HepG2 (cell line): ENCODE results near the gene FOXK2. TPM values are rescaled to one million over a fixed set of nuclear protein-coding genes. Genes with fewer than 3 reads are reported as not detected.

Experiments
- ATAC-seq: fragments of 200-7000 bp; cut with Tn5 transposase; 3 replicates; pipeline ENCODE4 v1.9.1; 2020; ENCODE audit warnings: mild to moderate bottlenecking, moderate library complexity
- BruUV-seq: library from RNA; stranded (reverse); fragments of 400-500 nt; replicated peaks from 2 replicates; lab custom pipeline; 2021; lab: Mats Ljungman, UMichigan
- CTCF ChIA-PET: fragments of 300-600 bp; formaldehyde crosslinking; extraction: SDS; loops from one replicate; lab custom pipeline; 2021; ENCODE audit warnings: low total read pairs, inconsistent platforms, low intra/inter-chr PET ratio; lab: Yijun Ruan, JAX
- POLR2A ChIA-PET: fragments of 350-600 bp; sonication (Branson Sonifier 250); formaldehyde crosslinking; loops from one replicate; lab custom pipeline; 2020; ENCODE audit warnings: antibody characterized with exemption, inconsistent platforms; lab: Yijun Ruan, JAX
- DNase-seq: peaks from one replicate; pipeline ENCODE4 v3.0.0-alpha.2; 2015; ENCODE audit warnings: low spot score
- FAIRE-seq: peaks from 3 replicates; lab custom pipeline; 2011; peaks lifted over from hg19 to GRCh38; lab: Jason Lieb, UNC
- H2AFZ ChIP-seq: one replicate; pipeline ENCODE4 v1.6.1; 2011; ENCODE audit warnings: low read length, inconsistent platforms
- H3K27ac ChIP-seq: fragments of 300-600 bp; 3 replicates; pipeline ENCODE4 v1.8.0; 2011; ENCODE audit warnings: mixed run types, mild to moderate bottlenecking, mixed read lengths, low read length, inconsistent platforms; ENCODE audit not compliant: insufficient read depth; ENCODE audit errors: extremely low read length
- H3K27me3 ChIP-seq, 2 experiments: fragments of 200-600 bp in 1 of 2; 2 replicates in 1 of 2; 3 replicates in 1 of 2; pipeline versions ENCODE4 v1.6.0 to v1.8.0; 2011; ENCODE audit warnings: low read length in 2 of 2, mild to moderate bottlenecking in 2 of 2, moderate library complexity in 2 of 2, inconsistent platforms in 1 of 2; ENCODE audit not compliant: insufficient read depth in 2 of 2, control insufficient read depth in 1 of 2
- H3K36me3 ChIP-seq, 2 experiments: fragments of 200-600 bp in 1 of 2; replicated peaks in 1 of 2; 2 replicates in 1 of 2; 3 replicates in 1 of 2; pipeline versions ENCODE4 v1.5.1 to v1.8.0; 2011; ENCODE audit warnings: low read length in 2 of 2, inconsistent platforms in 1 of 2; ENCODE audit not compliant: insufficient read depth in 2 of 2, control insufficient read depth in 1 of 2
- H3K4me1 ChIP-seq: 2 replicates; pipeline ENCODE4 v1.5.1; 2012; ENCODE audit warnings: low read length, inconsistent platforms; ENCODE audit not compliant: insufficient read depth
- H3K4me2 ChIP-seq: 2 replicates; pipeline ENCODE4 v1.6.0; 2011; ENCODE audit warnings: low read depth, low read length, inconsistent platforms
- H3K4me3 ChIP-seq, 3 experiments: fragments of 200-600 bp in 1 of 3; sonication (generic), shearing (Covaris generic) in 1 of 3; replicated peaks in 1 of 3; 2 replicates each; pipeline ENCODE4 v1.5.1; 2011 to 2016; ENCODE audit warnings: low read length in 3 of 3, inconsistent platforms in 2 of 3, low read depth in 2 of 3, mild to moderate bottlenecking in 2 of 3, control low read depth in 1 of 3, mixed read lengths in 1 of 3; ENCODE audit not compliant: insufficient read depth in 1 of 3
- H3K79me2 ChIP-seq: one replicate; pipeline ENCODE4 v1.6.1; 2011; ENCODE audit warnings: low read length, inconsistent platforms; ENCODE audit not compliant: insufficient read depth
- H3K9ac ChIP-seq: 2 replicates; pipeline ENCODE4 v1.6.0; 2011; ENCODE audit warnings: mild to moderate bottlenecking, low read depth, low read length, inconsistent platforms; ENCODE audit not compliant: insufficient read depth
- H3K9me3 ChIP-seq: 2 replicates; pipeline ENCODE4 v1.5.1; 2012; ENCODE audit warnings: mild to moderate bottlenecking, low read length
- H4K20me1 ChIP-seq: 2 replicates; pipeline ENCODE4 v1.6.0; 2011; ENCODE audit warnings: inconsistent platforms, mild to moderate bottlenecking, low read length, moderate library complexity; ENCODE audit not compliant: insufficient read depth
- HNF1A ChIP-seq, 2 experiments: sonication (generic) in 1 of 2; formaldehyde crosslinking in 1 of 2; IDR thresholded peaks; 2 replicates each; pipeline versions ENCODE4 v1.4.0 to v1.6.1; 2016 to 2020; ENCODE audit warnings: borderline replicate concordance in 1 of 2, low read depth in 1 of 2, mild to moderate bottlenecking in 1 of 2, missing genetic modification reagents in 1 of 2
- RBM22 ChIP-seq: fragments of 200-400 bp; formaldehyde crosslinking; optimal IDR thresholded peaks from 2 replicates; pipeline ENCODE3; 2017; ENCODE audit warnings: mild to moderate bottlenecking, low read length, moderate library complexity
- ZNF646 ChIP-seq: sonication (generic); formaldehyde crosslinking; IDR thresholded peaks from 2 replicates; pipeline ENCODE4 v1.9.0; 2021; ENCODE audit warnings: mild to moderate bottlenecking, missing genetic modification reagents
- WGBS: methylation state at CpG from one replicate; pipeline ENCODE4 v1.1.6; 2017; ENCODE audit warnings: low lambda C conversion rate; 5-methylcytosine and 5-hydroxymethylcytosine counted together
- in situ Hi-C: cut with HindIII; loops from 2 replicates; pipeline ENCODE4 v1.10.0; 2017; ENCODE audit warnings: low pct_unique_long_range_greater_than_20kb; ENCODE audit not compliant: extremely low pct_ligation_motif_present
- intact Hi-C: fragments of 100-400 bp; cut with micrococcal nuclease; formaldehyde crosslinking; loops from one replicate; pipeline ENCODE4 v1.10.0; 2022; ENCODE audit not compliant: unreplicated experiment
- polyA plus RNA-seq, 8 experiments: library from polyadenylated mRNA; depleted of rRNA in 3 of 8; stranded (reverse) in 7 of 8; unstranded in 1 of 8; fragments of >200 nt; fragmentation: Illumina TruSeq in 4 of 8; extraction: Trizol in 4 of 8; gene quantifications; 2 replicates each; pipeline versions ENCODE4 v1.2.1 to v1.2.3, GENCODE V29; 2011 to 2016; ENCODE audit warnings: low read depth in 4 of 8, missing spikeins in 1 of 8, mixed read lengths in 1 of 8; ENCODE audit not compliant: insufficient read depth in 1 of 8
- total RNA-seq, 5 experiments: library from RNA; depleted of rRNA; stranded (reverse); fragments of >200 nt; fragmentation: Illumina TruSeq; extraction: Trizol; gene quantifications; 2 replicates each; pipeline ENCODE4 v1.2.3, GENCODE V29; 2016; ENCODE audit warnings: low read depth in 1 of 5

The FOXK2 gene
- total and polyA plus RNA-seq, 2 of the 13 experiments (the other 11 are each of a cell fraction or from before 2014, with no cell fraction given): 67.1 to 67.2 TPM

GRCh38 chr17:82619641-82620040, 100.1 kb downstream of the FOXK2 start (continued):
- TF ChIP-seq ZNF646 (CRISPR knock-in tag): no peak

GRCh38 chr17:82623707-82624106, 104.2 kb downstream of the FOXK2 start:
- no peak overlapping the region for H3K4me3 ChIP-seq
- no peak for FAIRE-seq
- H2AFZ ChIP-seq: no peak overlapping the region
- H3K27ac ChIP-seq: no peak overlapping the region
- TF ChIP-seq HNF1A (IDR thresholded peaks at IDR 0.05; ENCODE audit: low read depth): no peak
- TF ChIP-seq HNF1A (CRISPR knock-in tag; IDR thresholded peaks at IDR 0.05; ENCODE audit: borderline replicate concordance): no peak
- peak; percentile 64 for TF ChIP-seq RBM22
- H3K79me2 ChIP-seq: peaks cover 6% of the 10 kb centered on the region
- intact Hi-C loops (no loop called here), in situ Hi-C loops (no loop called here)
- ChIA-PET POLR2A (interaction anchor here (0.7 kb wide), 1 partner anchor 120 kb away, joined by 3 read pairs; no protein-coding TSS in a partner anchor), CTCF (no interaction called here)
- no peak overlapping the region for H3K4me2 ChIP-seq
- BruUV-seq: no TSS peak
- H3K27me3 ChIP-seq: no peaks in the 10 kb centered on the region
- peaks cover 5% of the 10 kb centered on the region; the same call in 1 of the 2 replicates for H4K20me1 ChIP-seq
- WGBS: 96% methylated on average over 15 of the region's 15 CpGs
- H3K9me3 ChIP-seq: no peaks in the 10 kb centered on the region
- no peaks in the 10 kb centered on the region for H3K4me1 ChIP-seq
- H3K9ac ChIP-seq: no peak overlapping the region
- H3K36me3 ChIP-seq: peaks cover 39 to 88% of the 10 kb centered on the region in 2 experiments
- no peak for DNase-seq
- ATAC-seq: no peak
